ENCODE measurements around the gene RNF5. TPM values are rescaled to one million over a fixed set of nuclear protein-coding genes. Genes with fewer than 3 reads are reported as not detected.

The RNF5 gene
- total RNA-seq, 3 donors from 2014 or later (not counting 1 experiment from before 2014, with no cell fraction given) = 35.1 to 39.2 (median 36.6) TPM

- TF ChIP-seq CTCF (IDR thresholded peaks at IDR 0.05) = no peak
- Mint-ChIP-seq H3K36me3 (no peaks in the 10 kb centered on the region), H3K27ac (no peak overlapping the region), H3K27me3 (ENCODE audit: low read depth in 2 of 2) (no peaks in the 10 kb centered on the region), H3K4me1 (no peaks in the 10 kb centered on the region), H3K4me3 (no peak overlapping the region), H3K9me3 (no peaks in the 10 kb centered on the region)
- WGBS (ENCODE audit: insufficient coverage) = 85% methylated on average over 7 of the region's 7 CpGs
- no peak overlapping the region for H3K4me3 ChIP-seq (ENCODE audit: low read length)
- no peaks in the 10 kb centered on the region for H3K36me3 ChIP-seq (ENCODE audit: control insufficient read depth, insufficient read depth, low read length)
- ATAC-seq = no peak
- intact Hi-C loops (cut with micrococcal nuclease) = no loop called here
- H3K9me3 ChIP-seq (ENCODE audit: control insufficient read depth, insufficient read depth, low read length) = no peaks in the 10 kb centered on the region
- no peak overlapping the region for H3K27ac ChIP-seq (ENCODE audit: low read length)
- DNase-seq = no peak
- peaks cover 5% of the 10 kb centered on the region for H3K4me1 ChIP-seq (ENCODE audit: control insufficient read depth, insufficient read depth, low read length)
- no peaks in the 10 kb centered on the region for H3K27me3 ChIP-seq (ENCODE audit: control insufficient read depth, insufficient read depth, low read length)
Observed at GRCh38 chr6:32218167-32218566, 40.0 kb downstream of the RNF5 start.

- no peaks in the 10 kb centered on the region for H3K27me3 Mint-ChIP-seq (ENCODE audit: low read depth in 2 of 2)
- Histone ChIP-seq H3K27me3 (ENCODE audit: control insufficient read depth, insufficient read depth, low read length) (no peaks in the 10 kb centered on the region), H3K9me3 (ENCODE audit: control insufficient read depth, insufficient read depth, low read length) (no peaks in the 10 kb centered on the region), H3K36me3 (ENCODE audit: control insufficient read depth, insufficient read depth, low read length) (no peaks in the 10 kb centered on the region), H3K4me3 (ENCODE audit: low read length) (no peak overlapping the region), H3K27ac (ENCODE audit: low read length) (no peak overlapping the region), H3K4me1 (ENCODE audit: control insufficient read depth, insufficient read depth, low read length) (peaks cover 5% of the 10 kb centered on the region)
- no peak overlapping the region for H3K4me3 Mint-ChIP-seq
- H3K36me3 Mint-ChIP-seq = no peaks in the 10 kb centered on the region
- WGBS (ENCODE audit: insufficient coverage) = 80% methylated on average over 4 of the region's 4 CpGs
- ATAC-seq (no peak), DNase-seq (no peak)
- no peak for TF ChIP-seq CTCF (IDR thresholded peaks at IDR 0.05)
- H3K4me1 Mint-ChIP-seq = no peaks in the 10 kb centered on the region
- H3K27ac Mint-ChIP-seq = no peak overlapping the region
- intact Hi-C loops (cut with micrococcal nuclease) = no loop called here
- H3K9me3 Mint-ChIP-seq = no peaks in the 10 kb centered on the region
Observed at GRCh38 chr6:32220021-32220420, 41.8 kb downstream of the RNF5 start.

GRCh38 chr6:32222333-32223230 is 44.4 kb downstream of the RNF5 start:
- intact Hi-C loops (cut with micrococcal nuclease) = no loop called here
- Mint-ChIP-seq H3K27ac (no peak overlapping the region), H3K27me3 (ENCODE audit: low read depth in 2 of 2) (no peaks in the 10 kb centered on the region), H3K36me3 (no peaks in the 10 kb centered on the region), H3K9me3 (no peaks in the 10 kb centered on the region), H3K4me1 (no peaks in the 10 kb centered on the region), H3K4me3 (no peak overlapping the region)
- ATAC-seq (no peak), DNase-seq (no peak)
- TF ChIP-seq CTCF (IDR thresholded peaks at IDR 0.05) = no peak
- peaks cover 5% of the 10 kb centered on the region for H3K4me1 ChIP-seq (ENCODE audit: control insufficient read depth, insufficient read depth, low read length)
- no peaks in the 10 kb centered on the region for H3K9me3 ChIP-seq (ENCODE audit: control insufficient read depth, insufficient read depth, low read length)
- 85% methylated on average over 8 of the region's 8 CpGs for WGBS (ENCODE audit: insufficient coverage)
- H3K27me3 ChIP-seq (ENCODE audit: control insufficient read depth, insufficient read depth, low read length) = no peaks in the 10 kb centered on the region
- H3K27ac ChIP-seq (ENCODE audit: low read length) = no peak overlapping the region
- H3K36me3 ChIP-seq (ENCODE audit: control insufficient read depth, insufficient read depth, low read length) = no peaks in the 10 kb centered on the region
- no peak overlapping the region for H3K4me3 ChIP-seq (ENCODE audit: low read length)

All from natural killer cell (primary cell).